IPS-18c (cell line): ENCODE data around the gene DNER.

Experiments
- H3K4me3 ChIP-seq: 2 replicates; pipeline ENCODE4 v1.7.0; 2013; ENCODE audit warnings: low read depth, mild to moderate bottlenecking, low read length, moderate library complexity; ENCODE audit not compliant: insufficient read depth
- H3K9me3 ChIP-seq: one replicate; pipeline ENCODE4 v1.6.1; 2013; ENCODE audit warnings: mild to moderate bottlenecking, low read length, moderate library complexity; ENCODE audit not compliant: control insufficient read depth, insufficient read depth

Gene DNER

DNA sequence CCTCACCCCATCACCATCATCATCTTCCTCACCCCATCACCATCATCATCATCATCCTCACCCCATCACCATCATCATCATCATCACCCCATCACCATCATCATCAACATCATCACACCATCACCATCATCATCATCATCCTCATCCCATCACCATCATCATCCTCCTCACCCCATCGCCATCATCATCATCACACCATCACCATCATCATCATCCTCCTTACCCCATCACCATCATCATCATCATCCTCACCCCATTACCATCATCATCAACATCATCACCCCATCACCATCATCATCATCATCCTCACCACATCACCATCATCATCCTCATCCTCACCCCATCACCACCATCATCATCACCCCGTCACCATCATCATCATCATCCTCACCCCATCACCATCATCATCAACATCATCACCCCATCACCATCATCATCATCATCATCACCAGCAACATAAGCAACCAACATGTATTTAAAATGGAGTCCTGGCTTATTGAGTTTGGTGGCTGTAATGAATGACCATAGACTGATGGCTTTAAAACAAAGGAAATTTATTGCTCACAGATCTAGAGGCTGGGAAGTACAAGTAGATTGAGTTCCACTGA is 150.0 kb downstream of the DNER start:
- H3K9me3 ChIP-seq = no peaks in the 10 kb centered on the region
- no peak overlapping the region for H3K4me3 ChIP-seq

DNA sequence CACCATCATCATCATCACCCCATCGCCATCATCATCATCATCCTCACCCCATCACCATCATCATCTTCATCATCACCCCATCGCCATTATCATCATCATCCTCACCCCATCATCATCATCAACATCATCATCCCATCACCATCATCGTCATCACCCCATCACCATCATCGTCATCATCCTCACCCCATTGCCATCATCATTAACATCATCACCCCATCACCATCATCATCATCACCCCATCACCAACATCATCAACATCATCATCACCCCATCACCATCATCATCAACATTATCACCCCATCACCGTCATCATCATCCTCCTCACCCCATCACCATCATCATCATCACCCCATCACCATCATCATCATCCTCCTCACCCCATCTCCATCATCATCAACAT is 151.0 kb downstream of the DNER start:
- Histone ChIP-seq H3K4me3 (no peak overlapping the region), H3K9me3 (no peaks in the 10 kb centered on the region)

DNA sequence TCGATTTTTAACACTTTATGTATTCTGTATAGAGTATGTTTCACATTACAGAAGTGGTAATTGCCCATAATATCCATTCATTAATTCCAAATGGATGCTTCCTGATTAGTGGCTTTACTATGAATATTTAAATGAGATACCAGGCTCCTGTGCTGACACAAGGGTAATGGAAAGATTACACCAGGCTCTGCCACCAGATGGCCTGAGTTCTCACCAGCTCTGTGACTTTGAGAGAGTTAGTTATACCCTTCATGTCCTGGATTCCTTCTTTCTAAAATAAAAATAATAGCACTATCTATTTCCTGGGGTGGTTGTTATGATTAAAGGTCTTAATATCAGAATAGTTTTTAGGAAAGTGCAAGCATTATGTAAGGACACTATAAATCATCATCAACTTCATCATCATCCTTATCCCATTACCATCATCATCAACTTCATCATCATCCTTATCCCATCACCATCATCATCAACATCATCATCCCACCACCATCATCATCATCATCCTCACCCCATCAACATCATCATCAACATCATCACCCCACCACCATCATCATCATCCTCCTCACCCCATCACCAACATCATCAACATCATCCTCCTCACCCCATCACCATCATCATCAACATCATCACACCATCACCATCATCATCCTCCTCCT is 151.8 kb downstream of the DNER start:
- no peak overlapping the region for H3K4me3 ChIP-seq
- H3K9me3 ChIP-seq = no peaks in the 10 kb centered on the region

DNA sequence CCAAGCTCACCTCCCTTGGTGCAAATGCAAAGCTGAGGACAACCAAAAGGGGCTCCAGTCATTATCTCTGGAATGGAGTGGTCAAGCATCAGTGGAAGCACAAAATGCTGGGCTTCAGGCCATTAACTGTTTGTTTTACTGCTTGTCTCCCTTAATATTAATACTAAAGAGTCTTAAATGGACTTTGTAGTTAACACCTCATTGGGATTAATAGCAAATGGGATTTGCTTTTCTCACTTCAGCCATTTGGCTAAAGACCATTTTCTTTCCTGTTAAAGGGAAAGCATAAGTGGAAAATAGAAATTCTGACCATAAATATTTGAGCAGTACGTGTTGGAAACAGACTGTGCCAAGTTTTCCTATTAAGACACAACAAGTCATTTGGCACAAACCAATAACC is 154.4 kb downstream of the DNER start:
- no peak overlapping the region for H3K4me3 ChIP-seq
- H3K9me3 ChIP-seq = no peaks in the 10 kb centered on the region

DNA sequence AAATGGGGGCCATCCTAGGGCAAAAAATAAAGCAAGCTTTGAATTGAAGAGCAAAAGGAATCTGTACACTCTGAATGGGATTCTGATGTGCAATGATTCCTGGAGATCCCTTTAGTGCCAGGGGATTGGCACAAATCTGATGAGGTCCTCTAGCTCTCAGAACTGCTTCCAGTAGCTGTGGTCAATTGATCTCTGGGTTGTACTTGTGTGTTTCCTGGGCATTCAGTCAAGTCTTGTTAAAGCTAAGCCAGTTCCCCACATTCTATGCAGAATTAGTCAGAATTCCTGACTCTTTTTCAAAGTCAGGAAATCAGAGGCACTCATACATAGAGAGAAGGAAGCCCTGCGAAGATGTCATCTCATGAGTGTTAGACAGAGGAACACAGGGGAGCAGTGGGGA is 161.3 kb downstream of the DNER start:
- H3K9me3 ChIP-seq = no peaks in the 10 kb centered on the region
- no peak overlapping the region for H3K4me3 ChIP-seq

DNA sequence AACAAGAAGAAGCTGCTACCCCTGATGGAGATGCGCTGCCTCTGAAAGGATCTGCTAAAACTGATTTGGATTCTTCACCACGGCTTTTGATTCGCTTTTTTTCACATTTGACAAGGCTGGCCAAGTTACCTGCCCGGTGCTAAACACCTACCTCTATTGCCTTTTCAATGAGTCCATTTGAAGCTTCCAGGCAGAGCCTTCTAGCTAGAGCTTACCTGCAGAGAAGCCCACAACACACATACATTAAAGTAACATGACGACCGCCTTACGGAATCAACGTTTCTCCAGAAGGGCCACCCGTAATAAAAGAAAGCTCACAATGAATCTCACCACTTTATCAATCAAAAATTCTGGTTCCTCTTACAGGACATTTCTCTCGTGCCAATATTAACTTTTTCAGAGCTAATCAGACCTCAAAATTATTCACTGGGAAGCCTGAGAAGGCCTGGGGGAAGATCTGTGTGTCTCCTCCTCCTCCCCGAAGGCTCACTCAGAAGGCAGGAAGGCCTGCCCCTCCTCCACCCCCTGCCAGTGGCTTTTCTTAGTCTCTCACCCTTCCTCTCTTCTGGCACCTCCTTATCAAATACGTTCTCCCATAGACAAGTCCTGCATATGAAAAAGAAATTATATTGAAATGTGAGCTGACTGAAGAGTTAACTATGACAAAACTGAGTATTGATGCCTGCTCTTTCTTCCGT is 171.0 kb downstream of the DNER start:
- no peak overlapping the region for H3K4me3 ChIP-seq

DNA sequence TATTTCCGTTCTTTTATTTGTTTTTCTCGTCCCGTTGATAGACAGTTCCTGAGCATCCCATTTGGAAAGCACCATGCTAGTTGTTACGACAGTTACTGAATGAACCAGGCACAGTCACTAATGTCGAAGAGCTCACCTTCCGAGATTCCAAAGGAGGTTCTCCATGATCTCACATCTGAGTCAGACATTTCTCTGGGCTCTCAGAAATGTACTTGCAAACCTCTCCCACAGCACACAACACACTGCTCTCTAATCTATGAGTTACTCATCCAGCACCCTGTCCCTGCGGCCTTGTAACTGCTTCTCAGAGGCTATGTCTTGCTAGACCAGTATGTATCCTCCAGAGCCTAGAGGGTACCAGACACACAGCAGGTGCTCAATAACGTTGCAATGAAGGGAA is 174.7 kb downstream of the DNER start:
- H3K4me3 ChIP-seq = no peak overlapping the region
- no peaks in the 10 kb centered on the region for H3K9me3 ChIP-seq

More for the DNA sequence above, 171.0 kb downstream of the DNER start:
- H3K9me3 ChIP-seq = no peaks in the 10 kb centered on the region

DNA sequence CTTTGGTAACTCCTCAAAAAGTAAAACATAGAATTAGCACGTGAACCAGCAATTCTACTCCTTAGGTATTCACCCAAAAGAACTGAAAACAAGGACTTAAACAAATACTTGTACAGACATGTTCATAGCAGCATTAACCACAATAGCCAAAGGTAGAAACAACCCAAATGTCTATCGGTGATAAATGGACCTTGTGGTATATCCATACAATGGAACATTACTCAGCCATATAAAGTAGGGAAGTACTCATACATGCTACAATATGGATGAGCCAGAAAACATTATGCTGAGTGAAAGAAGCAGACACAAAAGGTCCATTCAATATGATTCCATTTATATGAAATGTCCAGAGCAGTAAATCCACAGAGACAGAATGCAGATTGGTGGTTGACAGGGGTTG is 182.8 kb downstream of the DNER start:
- no peak overlapping the region for H3K4me3 ChIP-seq

DNA sequence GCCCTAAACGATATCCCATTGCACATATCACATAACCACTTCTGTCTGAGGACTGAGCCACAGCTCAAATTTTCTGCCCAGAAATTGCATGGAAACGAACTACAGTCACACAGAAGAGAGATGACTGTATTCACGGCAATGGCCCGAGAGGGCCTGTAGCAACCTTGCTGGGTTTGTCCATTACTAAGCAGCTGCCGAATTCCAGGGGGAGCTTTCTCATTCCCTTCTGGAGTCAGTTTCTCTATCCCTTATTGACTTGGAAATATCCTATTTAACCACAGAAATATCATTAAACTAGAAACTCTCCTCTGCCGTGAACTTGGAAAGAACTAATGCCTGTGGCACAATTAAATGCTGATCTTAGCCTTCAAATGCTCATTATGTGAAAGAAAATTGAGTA is 183.9 kb downstream of the DNER start:
- H3K9me3 ChIP-seq = peaks cover 4% of the 10 kb centered on the region
- H3K4me3 ChIP-seq = no peak overlapping the region

More for the DNA sequence above, 182.8 kb downstream of the DNER start:
- H3K9me3 ChIP-seq = peaks cover 4% of the 10 kb centered on the region

DNA sequence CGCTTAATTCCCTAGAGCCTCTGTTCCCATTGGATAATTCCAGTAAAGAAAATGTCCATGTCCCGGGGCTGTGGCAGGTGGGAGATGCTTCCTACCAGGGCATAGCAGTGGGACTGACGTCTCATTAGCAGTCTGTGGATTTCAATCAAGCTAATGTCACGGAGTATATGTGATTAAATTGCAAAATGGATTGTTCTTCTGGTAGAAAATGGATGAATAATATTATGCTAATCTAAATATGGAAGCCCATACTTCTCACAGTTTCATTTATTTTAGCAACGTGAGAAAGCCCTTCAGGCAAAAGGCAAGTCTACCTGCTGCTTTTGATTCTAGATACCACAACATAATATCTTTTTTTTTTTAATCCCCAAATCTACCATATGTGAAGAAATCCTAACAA is 185.5 kb downstream of the DNER start:
- no peak overlapping the region for H3K4me3 ChIP-seq
- peaks cover 4% of the 10 kb centered on the region for H3K9me3 ChIP-seq

DNA sequence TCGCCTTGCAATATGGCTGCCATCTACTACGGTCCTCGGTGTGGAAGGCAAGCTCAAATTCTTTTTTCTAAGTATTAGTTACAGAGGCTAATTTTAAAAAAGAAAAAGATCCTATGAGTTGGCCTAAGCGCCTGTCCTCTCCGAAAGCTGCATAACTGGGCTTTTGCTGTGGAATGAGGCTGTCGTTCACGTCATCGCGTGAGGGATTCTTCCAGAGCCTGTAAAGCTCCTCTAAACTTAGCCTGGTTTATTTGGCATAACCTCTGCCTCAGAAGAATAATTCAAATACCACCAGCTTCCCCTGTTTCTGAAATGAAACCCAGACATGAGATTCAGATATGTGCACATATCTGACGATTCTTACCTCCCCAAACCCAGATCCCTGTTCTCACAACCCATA is 187.4 kb downstream of the DNER start:
- Histone ChIP-seq H3K9me3 (no peaks in the 10 kb centered on the region), H3K4me3 (no peak overlapping the region)

DNA sequence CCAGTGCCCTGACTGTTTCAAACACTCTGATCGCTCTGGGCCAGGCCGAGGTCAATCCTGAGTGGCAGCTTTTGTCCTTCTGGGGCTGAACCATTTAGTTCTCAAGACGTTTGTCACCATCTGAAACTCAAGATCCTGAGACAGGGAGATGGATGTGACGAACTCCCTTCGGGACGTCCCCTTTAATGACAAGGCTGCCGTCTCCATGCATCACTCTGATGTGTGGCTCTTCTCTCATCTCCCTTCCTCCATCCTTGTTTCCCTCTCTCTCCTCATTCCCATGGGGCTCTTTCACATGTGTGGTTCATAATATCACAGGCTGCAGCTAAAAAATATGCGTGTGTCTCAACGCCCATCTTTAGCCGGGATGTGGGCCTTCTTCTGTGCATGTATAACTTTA is 189.6 kb downstream of the DNER start:
- Histone ChIP-seq H3K9me3 (no peaks in the 10 kb centered on the region), H3K4me3 (no peak overlapping the region)

DNA sequence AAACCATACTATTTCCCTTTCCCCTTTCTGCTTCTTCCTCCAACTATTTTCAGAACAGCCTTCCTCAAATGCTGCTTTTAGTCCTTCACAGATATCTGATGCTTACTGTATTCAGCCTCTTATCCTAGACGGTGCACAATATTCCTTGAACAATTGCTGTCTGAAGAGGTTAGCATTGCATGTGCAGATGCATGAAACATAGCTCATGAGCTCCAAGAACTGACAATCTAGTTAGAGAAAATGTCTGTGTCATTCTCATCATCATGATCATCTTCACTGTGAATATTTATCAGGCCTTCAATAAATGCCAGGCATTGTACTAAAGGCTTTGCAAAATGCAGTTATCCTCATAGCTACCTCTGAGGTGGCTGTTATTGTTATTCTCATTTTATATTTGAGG is 190.7 kb downstream of the DNER start:
- Histone ChIP-seq H3K9me3 (no peaks in the 10 kb centered on the region), H3K4me3 (no peak overlapping the region)

DNA sequence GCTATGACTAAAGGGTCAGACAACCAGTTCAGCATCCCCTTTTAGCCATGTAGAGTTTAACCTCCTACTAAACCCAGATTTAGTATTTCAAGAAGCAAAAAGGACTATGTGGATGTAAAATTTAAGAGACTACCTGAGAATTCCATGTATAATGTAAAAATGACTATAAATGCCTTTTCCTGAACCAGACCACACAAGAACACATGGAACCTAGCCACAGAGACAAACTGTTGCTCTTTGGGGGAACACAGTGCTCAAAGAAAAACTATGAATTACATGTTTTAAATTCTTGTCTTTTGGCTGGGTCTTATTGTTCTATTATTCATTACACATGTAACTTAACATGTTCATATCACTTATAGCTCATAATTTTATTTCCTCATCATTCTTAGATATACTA is 192.8 kb downstream of the DNER start:
- Histone ChIP-seq H3K9me3 (no peaks in the 10 kb centered on the region), H3K4me3 (no peak overlapping the region)

DNA sequence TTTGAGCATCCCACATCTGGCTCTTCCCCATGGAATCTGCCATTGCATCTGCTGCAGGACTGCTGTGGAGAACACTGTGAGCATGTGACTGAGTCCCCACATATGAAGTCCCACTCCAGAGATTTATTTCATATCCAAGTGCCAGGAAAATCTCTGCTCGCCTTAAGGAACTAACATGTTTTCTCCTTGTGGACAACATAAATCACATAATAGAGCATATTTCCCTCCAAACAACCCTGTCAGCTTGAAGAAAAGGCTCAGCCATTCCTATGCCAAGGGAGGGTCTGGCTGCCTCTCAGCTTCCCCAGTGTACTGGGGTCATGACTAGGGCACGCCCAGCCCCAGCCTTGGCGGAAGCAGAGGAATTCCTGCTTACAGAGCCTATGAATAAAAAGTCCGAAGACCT is 193.7 kb downstream of the DNER start:
- H3K4me3 ChIP-seq = no peak overlapping the region

DNA sequence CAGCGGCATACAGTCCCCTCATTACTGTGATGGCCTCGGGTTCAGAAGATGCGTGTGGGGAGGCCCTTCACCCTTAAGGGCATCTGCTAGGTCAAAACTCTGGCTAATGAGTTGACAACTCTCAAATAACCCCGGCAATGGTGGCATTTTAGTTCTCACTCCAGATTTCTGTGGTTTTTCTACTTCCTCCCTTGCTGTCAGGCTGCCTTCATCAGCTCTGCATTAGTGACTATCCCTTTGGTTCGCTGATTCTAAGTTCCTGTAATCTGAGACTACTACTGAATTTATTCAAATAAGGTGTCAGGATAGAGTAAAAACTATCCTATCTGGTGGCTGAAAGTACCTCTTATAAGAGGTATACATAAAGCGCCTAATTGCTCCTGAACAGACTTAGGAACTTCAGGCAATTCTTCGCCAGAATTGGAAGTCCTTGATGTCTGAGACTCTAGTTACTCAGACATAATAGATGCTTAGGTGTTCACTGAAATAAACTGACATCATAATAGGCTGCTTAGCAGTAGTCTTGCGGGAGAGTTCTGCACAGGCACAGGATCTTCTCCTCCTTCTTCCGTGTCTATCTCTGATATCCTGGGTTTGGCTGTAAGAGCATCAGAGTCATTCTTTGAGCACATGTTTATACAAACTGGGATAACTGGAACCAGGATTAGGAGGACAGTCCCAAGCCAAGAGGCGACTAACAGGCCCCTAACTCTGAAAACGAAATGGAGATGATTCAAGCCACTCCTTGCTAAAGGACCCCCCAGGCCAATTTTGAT is 194.5 kb downstream of the DNER start:
- Histone ChIP-seq H3K4me3 (no peak overlapping the region), H3K9me3 (no peaks in the 10 kb centered on the region)

More for the DNA sequence above, 193.7 kb downstream of the DNER start:
- no peaks in the 10 kb centered on the region for H3K9me3 ChIP-seq

DNA sequence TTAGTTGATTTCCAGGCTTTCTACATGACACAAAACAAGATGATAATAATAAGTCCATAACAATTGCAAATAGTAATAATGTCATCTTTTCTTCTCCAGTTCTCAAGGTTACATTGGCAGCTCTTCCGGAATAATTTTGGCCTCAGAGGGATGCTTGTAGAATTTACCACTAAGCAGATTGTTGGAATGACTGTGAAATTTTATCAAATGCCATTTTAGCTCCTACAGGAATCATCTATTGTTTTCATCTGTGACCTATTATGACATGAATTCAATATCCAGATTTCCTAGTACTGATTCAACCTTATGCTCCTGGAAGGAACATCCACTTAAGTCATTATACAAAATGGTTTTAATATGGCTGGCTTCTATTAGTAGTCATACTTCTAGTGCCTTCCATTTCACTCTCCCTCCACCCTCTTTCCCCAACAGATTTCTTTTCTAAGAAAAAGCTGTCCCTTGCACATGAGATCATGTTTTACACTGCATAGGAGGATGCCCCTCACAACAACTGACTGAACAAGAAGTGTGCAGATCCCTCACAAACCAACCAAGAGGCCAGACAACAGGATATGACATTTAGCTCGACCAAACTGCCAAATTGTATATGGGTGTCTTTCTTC is 200.0 kb downstream of the DNER start:
- Histone ChIP-seq H3K4me3 (no peak overlapping the region), H3K9me3 (no peaks in the 10 kb centered on the region)
